ENCODE data around the gene AOC2. TPM values are rescaled to one million over a fixed set of nuclear protein-coding genes. Genes with fewer than 3 reads are reported as not detected.
"Not testable (repeated sequence)": the region's sequence is repeated elsewhere in the genome, so short reads cannot be mapped to it uniquely, and the experiment has no call there.

Gene AOC2
- total RNA-seq, 2 experiments from 2014 or later: 1.8 to 2.4 TPM

DNA sequence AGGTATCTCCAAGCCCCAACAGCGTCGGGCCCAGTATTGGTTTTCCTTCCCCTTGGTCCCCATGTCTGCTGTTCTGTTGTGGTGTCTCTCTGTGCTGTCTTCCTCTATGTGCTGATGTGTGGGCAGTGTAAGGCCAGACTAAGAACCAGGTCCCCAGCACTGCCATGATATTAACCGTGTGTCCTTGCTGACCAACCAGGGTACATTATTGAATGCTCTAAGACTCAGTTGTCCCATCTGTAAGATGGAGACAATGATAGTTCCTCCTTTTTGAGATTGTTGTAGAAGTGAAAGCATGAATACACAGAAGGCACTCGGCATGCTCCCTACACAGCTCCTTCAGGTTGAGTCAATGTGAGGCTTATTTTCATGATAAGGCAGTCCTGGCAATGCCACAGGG lies 27.3 kb downstream of the AOC2 start:
- Mint-ChIP-seq H3K9me3 (ENCODE audit: low read depth) (peaks cover 2% of the 10 kb centered on the region), H3K4me1 (no peaks in the 10 kb centered on the region), H3K4me3 (no peak overlapping the region), H3K36me3 (no peaks in the 10 kb centered on the region), H3K27ac (no peak overlapping the region), H3K27me3 (peaks cover 12% of the 10 kb centered on the region)
- CTCF ChIA-PET: no interaction called here
- no peak for DNase-seq
- ATAC-seq: no peak

GRCh38 chr17:42872251-42872965 lies 28.0 kb downstream of the AOC2 start:
- CTCF ChIA-PET: no interaction called here
- H3K27me3 Mint-ChIP-seq: peaks cover 16% of the 10 kb centered on the region
- DNase-seq (no peak), ATAC-seq (no peak)
- no peaks in the 10 kb centered on the region for H3K4me1 Mint-ChIP-seq
- peaks cover 2% of the 10 kb centered on the region for H3K9me3 Mint-ChIP-seq (ENCODE audit: low read depth)
- no peak overlapping the region for H3K27ac Mint-ChIP-seq
- no peak overlapping the region for H3K4me3 Mint-ChIP-seq
- no peaks in the 10 kb centered on the region for H3K36me3 Mint-ChIP-seq

DNA sequence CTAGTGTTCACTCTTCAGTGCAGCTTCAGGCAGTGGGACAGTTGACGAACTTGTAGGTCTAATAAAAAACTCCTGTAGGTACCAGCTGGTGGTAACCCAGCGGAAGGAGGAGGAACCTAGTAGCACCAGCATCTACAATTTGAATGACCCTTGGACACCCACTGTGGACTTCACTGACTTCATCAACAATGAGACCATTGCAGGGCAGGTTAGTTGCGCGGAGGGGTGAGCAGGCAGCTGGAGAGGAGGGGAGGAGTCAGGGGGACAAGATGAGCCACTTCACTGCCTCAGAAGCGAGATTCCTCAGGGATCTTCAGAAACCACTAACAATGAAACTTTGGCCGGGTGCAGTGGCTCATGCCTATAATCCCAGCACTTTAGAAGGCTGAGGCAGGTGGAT lies 28.9 kb downstream of the AOC2 start:
- H3K27me3 Mint-ChIP-seq: peaks cover 23% of the 10 kb centered on the region
- DNase-seq: no peak
- H3K36me3 Mint-ChIP-seq: no peaks in the 10 kb centered on the region
- H3K4me3 Mint-ChIP-seq: no peak overlapping the region
- H3K9me3 Mint-ChIP-seq (ENCODE audit: low read depth): peaks cover 2% of the 10 kb centered on the region
- ATAC-seq: no peak
- CTCF ChIA-PET: interaction anchor here (1.2 kb wide), 1 partner anchor 50 kb away, joined by 3 read pairs; the partner anchor contains the start of gene BECN1
- H3K4me1 Mint-ChIP-seq: no peaks in the 10 kb centered on the region
- H3K27ac Mint-ChIP-seq: no peak overlapping the region

DNA sequence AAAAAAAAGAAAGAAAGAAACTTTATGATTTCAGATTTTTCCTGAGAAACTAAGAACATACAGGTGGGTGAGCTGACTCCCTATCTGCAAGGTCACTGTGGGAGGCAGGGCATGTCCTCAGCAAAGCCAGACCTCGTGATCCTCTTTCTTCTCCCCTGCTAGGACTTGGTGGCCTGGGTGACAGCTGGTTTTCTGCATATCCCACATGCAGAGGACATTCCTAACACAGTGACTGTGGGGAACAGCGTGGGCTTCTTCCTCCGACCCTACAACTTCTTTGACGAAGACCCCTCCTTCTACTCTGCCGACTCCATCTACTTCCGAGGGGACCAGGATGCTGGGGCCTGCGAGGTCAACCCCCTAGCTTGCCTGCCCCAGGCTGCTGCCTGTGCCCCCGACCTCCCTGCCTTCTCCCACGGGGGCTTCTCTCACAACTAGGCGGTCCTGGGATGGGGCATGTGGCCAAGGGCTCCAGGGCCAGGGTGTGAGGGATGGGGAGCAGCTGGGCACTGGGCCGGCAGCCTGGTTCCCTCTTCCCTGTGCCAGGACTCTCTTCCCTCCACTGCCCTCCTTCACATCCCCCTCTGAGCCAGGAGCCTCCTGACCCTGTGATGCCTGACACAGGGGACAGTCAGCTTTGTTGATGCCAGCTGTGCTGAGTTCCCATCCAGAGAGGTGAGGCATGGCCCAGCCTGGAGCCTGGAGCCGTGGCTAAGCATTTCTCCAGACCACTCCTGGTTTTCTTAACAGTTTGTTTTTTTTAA lies 29.7 kb downstream of the AOC2 start:
- not testable (repeated sequence) for H3K36me3 Mint-ChIP-seq
- peaks cover 27% of the 10 kb centered on the region for H3K27me3 Mint-ChIP-seq

DNA sequence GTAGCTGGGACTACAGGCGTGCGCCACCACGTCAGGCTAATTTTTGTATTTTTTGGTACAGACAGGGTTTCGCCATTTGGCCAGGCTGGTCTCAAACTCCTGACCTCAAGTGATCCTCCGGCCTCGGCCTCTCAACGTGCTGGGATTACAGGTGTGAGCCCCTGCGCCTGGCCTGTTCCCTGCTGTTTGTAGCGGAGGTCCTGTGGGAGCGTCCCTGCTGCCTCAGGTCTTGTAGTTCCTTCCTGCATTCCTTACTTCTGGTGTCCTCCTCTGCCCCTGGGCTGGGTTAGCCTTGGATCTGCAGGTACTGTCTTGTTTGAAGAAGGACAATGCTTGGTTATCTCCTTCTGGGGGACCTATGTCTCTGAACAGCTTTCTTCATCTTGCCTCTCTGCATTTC lies 32.7 kb downstream of the AOC2 start:
- no peaks in the 10 kb centered on the region for H3K4me1 Mint-ChIP-seq
- DNase-seq (no peak), ATAC-seq (no peak)
- no peak overlapping the region for H3K27ac Mint-ChIP-seq
- H3K36me3 Mint-ChIP-seq: no peaks in the 10 kb centered on the region
- H3K9me3 Mint-ChIP-seq (ENCODE audit: low read depth): no peaks in the 10 kb centered on the region
- H3K4me3 Mint-ChIP-seq: no peak overlapping the region
- CTCF ChIA-PET: no interaction called here
- peaks cover 29% of the 10 kb centered on the region for H3K27me3 Mint-ChIP-seq

More for the DNA sequence above, 29.7 kb downstream of the AOC2 start:
- H3K4me3 Mint-ChIP-seq; DNase-seq; H3K9me3 Mint-ChIP-seq (ENCODE audit: low read depth); H3K27ac Mint-ChIP-seq; ATAC-seq; H3K4me1 Mint-ChIP-seq: not testable (repeated sequence)
- CTCF ChIA-PET: interaction anchor here (1.2 kb wide), 1 partner anchor 50 kb away, joined by 3 read pairs; the partner anchor contains the start of gene BECN1

DNA sequence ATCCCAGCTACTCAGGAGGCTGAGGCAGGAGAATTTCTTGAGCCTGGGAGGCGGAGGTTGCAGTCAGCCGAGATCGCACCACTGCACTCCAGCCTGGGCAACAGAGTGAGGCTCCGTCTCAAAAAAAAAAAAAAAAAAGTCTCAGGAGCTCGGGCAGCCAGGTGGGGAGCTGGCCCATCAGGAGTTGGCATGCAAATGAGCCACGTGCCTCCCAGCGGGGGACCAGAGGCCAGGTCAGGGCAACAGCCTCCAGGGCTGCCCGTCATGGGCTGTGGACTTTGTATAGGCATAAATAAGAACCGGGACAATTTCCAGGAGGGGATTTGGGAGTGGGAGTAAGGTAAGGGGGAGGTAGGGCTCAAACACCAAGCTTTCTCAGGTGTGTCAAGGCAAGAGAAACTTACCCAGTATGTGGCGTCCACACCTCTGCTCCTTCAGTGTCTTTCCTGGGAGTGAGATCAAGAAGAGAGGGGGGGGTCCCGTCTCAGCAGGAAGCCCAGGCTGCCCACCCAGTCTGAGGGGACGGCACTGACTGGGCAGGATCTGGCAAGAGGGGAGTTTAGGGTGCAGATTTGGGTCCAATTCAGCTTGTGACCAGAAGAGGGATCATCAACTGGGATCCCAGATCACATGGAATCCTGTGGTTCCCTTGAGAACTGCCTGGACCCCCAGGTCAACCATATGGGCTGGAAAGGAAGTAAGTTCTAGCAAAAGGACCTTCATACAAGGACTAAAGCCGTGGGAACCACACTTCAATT lies 33.9 kb downstream of the AOC2 start:
- Mint-ChIP-seq H3K36me3 (no peaks in the 10 kb centered on the region), H3K4me3 (no peak overlapping the region), H3K27me3 (peaks cover 26% of the 10 kb centered on the region), H3K9me3 (ENCODE audit: low read depth) (no peaks in the 10 kb centered on the region), H3K27ac (no peak overlapping the region), H3K4me1 (no peaks in the 10 kb centered on the region)
- ATAC-seq (no peak), DNase-seq (no peak)
- CTCF ChIA-PET: no interaction called here

DNA sequence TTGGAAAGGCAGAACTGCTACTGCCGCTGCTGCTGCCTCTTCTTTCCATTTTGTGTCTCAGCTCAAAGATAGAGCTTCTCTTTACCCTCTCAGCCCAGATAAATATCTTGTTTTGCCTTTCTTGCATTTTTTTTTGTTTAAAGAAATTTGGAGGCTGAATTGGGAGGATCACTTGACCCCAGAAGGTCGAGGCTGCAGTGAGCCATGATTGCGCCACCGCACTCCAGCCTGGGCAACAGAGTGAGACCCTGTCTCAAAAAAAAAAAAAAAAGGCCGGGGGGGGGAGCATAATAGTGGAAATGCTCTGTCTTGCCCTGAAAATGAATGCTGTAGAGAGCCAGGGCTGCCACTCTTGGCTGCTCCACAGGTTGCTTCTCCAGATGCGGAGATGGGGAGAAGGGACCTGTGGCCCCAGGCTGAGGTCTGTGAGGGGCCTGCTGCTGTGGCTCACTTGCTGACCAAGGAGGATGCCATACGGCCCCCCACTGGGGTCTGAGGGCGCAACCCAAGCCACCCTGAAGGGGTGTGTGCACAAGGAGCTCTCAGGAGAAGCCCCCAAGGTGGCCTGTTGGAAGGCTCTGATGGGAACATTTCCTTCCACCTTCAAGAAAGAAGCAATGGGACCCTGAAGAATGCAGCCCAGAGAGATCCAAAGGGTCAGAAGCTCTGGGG lies 34.7 kb downstream of the AOC2 start:
- peaks cover 26% of the 10 kb centered on the region for H3K27me3 Mint-ChIP-seq
- no peak overlapping the region for H3K4me3 Mint-ChIP-seq
- no peak overlapping the region for H3K27ac Mint-ChIP-seq
- DNase-seq (no peak), ATAC-seq (no peak)
- no peaks in the 10 kb centered on the region for H3K4me1 Mint-ChIP-seq
- H3K9me3 Mint-ChIP-seq (ENCODE audit: low read depth): no peaks in the 10 kb centered on the region
- H3K36me3 Mint-ChIP-seq: no peaks in the 10 kb centered on the region
- CTCF ChIA-PET: interaction anchor here (1.0 kb wide), 1 partner anchor 231 kb away, joined by 3 read pairs; no protein-coding TSS in a partner anchor

GRCh38 chr17:42879596-42879985 lies 35.2 kb downstream of the AOC2 start:
- DNase-seq: no peak
- CTCF ChIA-PET: interaction anchor here (1.0 kb wide), 1 partner anchor 231 kb away, joined by 3 read pairs; no protein-coding TSS in a partner anchor
- no peaks in the 10 kb centered on the region for H3K4me1 Mint-ChIP-seq

GRCh38 chr17:42880776-42881310 lies 36.5 kb downstream of the AOC2 start:
- H3K27me3 Mint-ChIP-seq: peaks cover 22% of the 10 kb centered on the region
- no peak for ATAC-seq
- H3K27ac Mint-ChIP-seq: no peak overlapping the region
- no peaks in the 10 kb centered on the region for H3K9me3 Mint-ChIP-seq (ENCODE audit: low read depth)
- DNase-seq: no peak
- H3K4me3 Mint-ChIP-seq: no peak overlapping the region
- CTCF ChIA-PET: no interaction called here
- H3K4me1 Mint-ChIP-seq: no peaks in the 10 kb centered on the region
- no peaks in the 10 kb centered on the region for H3K36me3 Mint-ChIP-seq

More at GRCh38 chr17:42879596-42879985, 35.2 kb downstream of the AOC2 start:
- Mint-ChIP-seq H3K9me3 (ENCODE audit: low read depth) (no peaks in the 10 kb centered on the region), H3K27me3 (peaks cover 26% of the 10 kb centered on the region), H3K36me3 (no peaks in the 10 kb centered on the region), H3K27ac (no peak overlapping the region), H3K4me3 (no peak overlapping the region)
- ATAC-seq: no peak

DNA sequence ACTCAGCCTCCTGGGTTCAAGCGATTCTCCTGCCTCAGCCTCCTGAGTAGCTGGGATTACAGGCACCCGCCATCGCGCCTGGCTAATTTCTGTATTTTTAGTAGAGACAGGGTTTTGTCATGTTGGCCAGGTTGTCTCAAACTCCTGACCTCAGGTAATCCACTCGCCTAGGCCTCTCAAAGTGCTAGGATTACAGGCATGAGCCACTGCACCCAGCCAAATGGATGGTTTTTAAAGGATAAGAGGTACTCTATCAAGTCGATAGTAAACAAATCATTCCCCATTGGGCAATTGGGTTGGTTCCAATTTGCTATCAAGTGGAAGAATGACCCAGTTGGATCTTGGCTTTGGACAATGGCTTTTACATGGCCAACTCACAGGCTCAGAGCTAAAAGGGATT lies 37.3 kb downstream of the AOC2 start:
- peaks cover 21% of the 10 kb centered on the region for H3K27me3 Mint-ChIP-seq
- ATAC-seq; H3K36me3 Mint-ChIP-seq; H3K9me3 Mint-ChIP-seq (ENCODE audit: low read depth); H3K4me3 Mint-ChIP-seq; H3K4me1 Mint-ChIP-seq; H3K27ac Mint-ChIP-seq; DNase-seq; CTCF ChIA-PET: not testable (repeated sequence)

GRCh38 chr17:42882166-42882565 lies 37.8 kb downstream of the AOC2 start:
- CTCF ChIA-PET: no interaction called here

DNA sequence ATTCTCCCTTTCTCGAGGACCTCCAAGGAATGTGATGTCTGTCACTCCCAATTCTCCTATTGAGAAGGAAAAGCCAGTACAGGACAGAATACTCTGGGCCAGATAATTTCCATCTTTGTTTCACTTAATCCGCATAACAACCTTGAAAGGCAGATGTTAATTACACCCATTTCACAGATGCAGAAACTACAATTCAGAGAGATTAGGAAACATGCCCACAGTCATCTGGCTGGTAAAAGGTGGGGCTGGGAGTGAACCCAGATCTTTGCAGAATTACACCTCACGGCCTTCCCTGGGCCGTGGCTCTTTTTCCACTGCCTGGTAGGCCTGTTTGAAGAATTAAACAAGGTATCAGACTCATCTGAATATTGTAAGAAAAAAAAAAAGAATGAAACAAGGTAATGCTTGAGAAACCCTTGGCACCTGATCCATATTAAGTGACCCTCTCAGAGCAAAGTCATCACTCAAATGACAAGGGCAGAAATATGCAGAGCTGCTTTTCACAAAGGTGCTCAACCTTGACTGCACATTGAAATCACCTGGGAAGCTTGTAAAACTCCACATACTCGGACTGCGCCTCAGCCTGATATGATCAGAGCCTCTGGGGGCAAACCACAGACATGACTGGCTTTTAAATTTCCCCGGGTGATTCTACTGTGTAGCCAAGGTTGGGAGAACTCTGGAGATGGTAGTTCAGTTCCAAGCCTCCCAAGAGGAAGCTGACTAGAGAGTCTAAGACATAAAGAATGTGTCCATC lies 39.6 kb downstream of the AOC2 start:
- CTCF ChIA-PET: interaction anchor here (1.2 kb wide), 1 partner anchor 306 kb away, joined by 3 read pairs; no protein-coding TSS in a partner anchor

More at GRCh38 chr17:42882166-42882565, 37.8 kb downstream of the AOC2 start:
- no peaks in the 10 kb centered on the region for H3K9me3 Mint-ChIP-seq (ENCODE audit: low read depth)
- no peak overlapping the region for H3K27ac Mint-ChIP-seq
- no peaks in the 10 kb centered on the region for H3K4me1 Mint-ChIP-seq
- no peaks in the 10 kb centered on the region for H3K36me3 Mint-ChIP-seq
- peaks cover 20% of the 10 kb centered on the region for H3K27me3 Mint-ChIP-seq
- ATAC-seq (no peak), DNase-seq (no peak)
- no peak overlapping the region for H3K4me3 Mint-ChIP-seq

More for the DNA sequence above, 39.6 kb downstream of the AOC2 start:
- no peak overlapping the region for H3K4me3 Mint-ChIP-seq
- no peaks in the 10 kb centered on the region for H3K4me1 Mint-ChIP-seq
- no peaks in the 10 kb centered on the region for H3K36me3 Mint-ChIP-seq
- peaks cover 7% of the 10 kb centered on the region for H3K27me3 Mint-ChIP-seq
- H3K27ac Mint-ChIP-seq: no peak overlapping the region
- ATAC-seq (no peak), DNase-seq (no peak)
- no peaks in the 10 kb centered on the region for H3K9me3 Mint-ChIP-seq (ENCODE audit: low read depth)
